ENCODE results near the gene NOL7. TPM values are rescaled to one million over a fixed set of nuclear protein-coding genes. Genes with fewer than 3 reads are reported as not detected.

NOL7 gene
- total and polyA plus RNA-seq, 2 of the 4 experiments (the other 2 are of a cell fraction): 21.3 to 34.5 TPM

GRCh38 chr6:13577926-13578325 lies 37.2 kb upstream of the NOL7 start:
- no CpG with 5 or more reads among the region's 3 CpGs for WGBS, 2 experiments (ENCODE audit: extremely low coverage in 2 of 2, insufficient read length in 1 of 2)
- Histone ChIP-seq H2BK20ac (ENCODE audit: low read depth, low read length) (no peak overlapping the region), H3K56ac (ENCODE audit: extremely low read depth, insufficient read depth, low read length) (no peak overlapping the region), H2AK5ac (ENCODE audit: low read depth, low read length) (no peak overlapping the region), H3K36me3 (ENCODE audit: control insufficient read depth, insufficient read depth, low read length) (peaks cover 6% of the 10 kb centered on the region; the same call in 1 of the 2 replicates), H3K4me2 (ENCODE audit: low read depth, low read length) (no peak overlapping the region), H3K27ac (ENCODE audit: insufficient read depth, low read length) (no peak overlapping the region), H2BK15ac (ENCODE audit: low read depth, low read length) (no peak overlapping the region), H3K4me1 (ENCODE audit: control insufficient read depth, insufficient read depth, low read length) (no peaks in the 10 kb centered on the region; the same call in 1 of the 2 replicates), H3K18ac (ENCODE audit: low read depth, low read length) (no peak overlapping the region), H4K20me1 (ENCODE audit: insufficient read depth, low read length) (no peaks in the 10 kb centered on the region), H2AFZ (replicated peaks; ENCODE audit: low read length, poor library complexity) (no peak overlapping the region), H3K9ac (ENCODE audit: low read depth, low read length) (no peak overlapping the region), H3K4ac (ENCODE audit: low read depth, low read length) (no peak overlapping the region), H3K23ac (ENCODE audit: low read depth, low read length) (no peak overlapping the region), H3K9me1 (ENCODE audit: insufficient read depth, low read length) (peaks cover 4% of the 10 kb centered on the region; the same call in 1 of the 2 replicates), H3K4me3 (ENCODE audit: insufficient read depth, low read depth, low read length) (no peak overlapping the region), H4K91ac (ENCODE audit: insufficient read depth, low read depth, low read length) (no peak overlapping the region), H4K5ac (ENCODE audit: low read depth, low read length) (no peak overlapping the region), H3K79me1 (ENCODE audit: low read depth in 1 of 2, low read length in 2 of 2) (peaks cover 7 to 13% of the 10 kb centered on the region in 2 experiments), H3K14ac (replicated peaks; ENCODE audit: low read depth, low read length) (no peak overlapping the region), H4K8ac (ENCODE audit: low read depth in 2 of 2, low read length in 2 of 2) (no peak overlapping the region), H3K27me3 (ENCODE audit: control insufficient read depth, insufficient read depth, low read length) (no peaks in the 10 kb centered on the region), H2BK120ac (ENCODE audit: low read depth, low read length) (no peak overlapping the region), H3K9me3 (ENCODE audit: control insufficient read depth, insufficient read depth, low read length) (no peaks in the 10 kb centered on the region), H2AK9ac (replicated peaks; ENCODE audit: low read depth, low read length, poor library complexity) (no peak overlapping the region), H2BK5ac (ENCODE audit: low read depth, low read length, poor library complexity, severe bottlenecking) (no peak overlapping the region)
- in situ Hi-C loops (cut with MboI; ENCODE audit: low sequenced_read_pairs) (no loop called here), dilution Hi-C loops (cut with HindIII; ENCODE audit: low sequenced_read_pairs, unreplicated experiment) (no loop called here), intact Hi-C loops (cut with micrococcal nuclease) (no loop called here)
- CTCF ChIA-PET: no interaction called here
- DNase-seq (no peak), ATAC-seq (ENCODE audit: low read depth) (no peak)
- POLR2A ChIA-PET (ENCODE audit: unreplicated experiment): no interaction called here
- no TSS peak for BruUV-seq (replicated peaks)
- TF ChIP-seq USF2 (IDR thresholded peaks at IDR 0.05; ENCODE audit: low read depth, low read length): no peak
- TF ChIP-seq RAD21 (IDR thresholded peaks at IDR 0.05; ENCODE audit: low read length): no peak
- no peak for TF ChIP-seq CTCF (conservative IDR thresholded peaks at IDR 0.05; ENCODE audit: low read depth, low read length)
- no peak for TF ChIP-seq MXI1 (IDR thresholded peaks at IDR 0.05; ENCODE audit: borderline replicate concordance, low read depth, low read length)
- TF ChIP-seq CEBPB (IDR thresholded peaks at IDR 0.05; ENCODE audit: low read depth, low read length): no peak
- no peak for TF ChIP-seq MAZ (IDR thresholded peaks at IDR 0.05; ENCODE audit: borderline replicate concordance, low read depth, low read length)
- no peak for TF ChIP-seq ELK1 (IDR thresholded peaks at IDR 0.05; ENCODE audit: borderline replicate concordance, low read depth, low read length)
- TF ChIP-seq POLR2A (IDR thresholded peaks at IDR 0.05; ENCODE audit: low read depth, low read length): no peak
- TF ChIP-seq RCOR1 (IDR thresholded peaks at IDR 0.05; ENCODE audit: insufficient replicate concordance, low read length): no peak
- no peak for TF ChIP-seq CHD1 (IDR thresholded peaks at IDR 0.05; ENCODE audit: low read depth, low read length)
- TF ChIP-seq RFX5 (IDR thresholded peaks at IDR 0.05; ENCODE audit: low read depth, low read length): no peak

Data from IMR-90 (cell line).